ENCODE data around the gene PRKAG2.

DNA sequence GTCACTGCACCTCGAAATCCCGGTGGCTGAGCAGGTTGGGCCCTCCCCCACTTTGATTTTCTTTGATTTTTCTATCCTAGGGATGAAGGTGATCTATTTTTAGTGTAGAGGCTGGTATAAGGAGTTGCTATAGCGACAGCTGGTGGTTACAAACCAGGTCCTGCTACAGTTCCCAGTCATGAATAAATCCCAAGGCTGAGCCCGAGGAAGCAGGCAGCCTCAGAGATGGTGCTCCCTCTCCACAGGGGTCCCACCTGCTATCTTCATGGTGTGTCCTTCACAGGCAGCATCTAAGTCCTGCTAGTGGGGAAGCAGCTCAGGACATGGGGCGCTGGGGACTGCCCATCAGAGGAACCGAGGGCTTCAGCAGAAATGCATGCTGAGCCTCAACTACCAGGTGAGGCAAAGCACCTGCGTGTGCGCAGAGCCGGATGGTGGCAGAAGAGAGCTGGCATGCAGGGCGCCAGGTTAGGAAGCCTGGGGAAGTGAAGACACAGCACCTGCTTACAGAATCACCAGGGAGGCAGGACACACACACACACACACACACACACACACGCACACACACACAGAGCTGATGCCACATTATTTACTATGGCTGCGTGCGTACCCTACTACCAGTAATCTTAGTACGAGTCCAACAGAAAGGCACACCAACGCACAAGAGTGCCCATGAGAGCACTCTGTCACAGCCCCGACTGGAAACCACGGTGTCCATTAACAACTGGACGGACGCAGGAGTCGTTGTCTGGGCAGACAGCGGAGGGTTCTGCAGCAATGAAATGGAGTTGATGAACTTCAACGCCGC lies 150.9 kb downstream of the PRKAG2 start:
- TF ChIP-seq, protein P1, sequence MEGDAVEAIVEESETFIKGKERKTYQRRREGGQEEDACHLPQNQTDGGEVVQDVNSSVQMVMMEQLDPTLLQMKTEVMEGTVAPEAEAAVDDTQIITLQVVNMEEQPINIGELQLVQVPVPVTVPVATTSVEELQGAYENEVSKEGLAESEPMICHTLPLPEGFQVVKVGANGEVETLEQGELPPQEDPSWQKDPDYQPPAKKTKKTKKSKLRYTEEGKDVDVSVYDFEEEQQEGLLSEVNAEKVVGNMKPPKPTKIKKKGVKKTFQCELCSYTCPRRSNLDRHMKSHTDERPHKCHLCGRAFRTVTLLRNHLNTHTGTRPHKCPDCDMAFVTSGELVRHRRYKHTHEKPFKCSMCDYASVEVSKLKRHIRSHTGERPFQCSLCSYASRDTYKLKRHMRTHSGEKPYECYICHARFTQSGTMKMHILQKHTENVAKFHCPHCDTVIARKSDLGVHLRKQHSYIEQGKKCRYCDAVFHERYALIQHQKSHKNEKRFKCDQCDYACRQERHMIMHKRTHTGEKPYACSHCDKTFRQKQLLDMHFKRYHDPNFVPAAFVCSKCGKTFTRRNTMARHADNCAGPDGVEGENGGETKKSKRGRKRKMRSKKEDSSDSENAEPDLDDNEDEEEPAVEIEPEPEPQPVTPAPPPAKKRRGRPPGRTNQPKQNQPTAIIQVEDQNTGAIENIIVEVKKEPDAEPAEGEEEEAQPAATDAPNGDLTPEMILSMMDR (IDR thresholded peaks at IDR 0.05; ENCODE audit: low read length), result no peak; the same call in 1 of the 2 replicates
- TF ChIP-seq EZH2 (IDR thresholded peaks at IDR 0.05; ENCODE audit: borderline replicate concordance, low read length), result no peak

Data from OCI-LY1 (cell line).